Measurements from ENCODE around the gene TKTL1. TPM values are rescaled to one million over a fixed set of nuclear protein-coding genes. Genes with fewer than 3 reads are reported as not detected.

The TKTL1 gene
- total RNA-seq, 1 experiment from 2014 or later = not detected

DNA sequence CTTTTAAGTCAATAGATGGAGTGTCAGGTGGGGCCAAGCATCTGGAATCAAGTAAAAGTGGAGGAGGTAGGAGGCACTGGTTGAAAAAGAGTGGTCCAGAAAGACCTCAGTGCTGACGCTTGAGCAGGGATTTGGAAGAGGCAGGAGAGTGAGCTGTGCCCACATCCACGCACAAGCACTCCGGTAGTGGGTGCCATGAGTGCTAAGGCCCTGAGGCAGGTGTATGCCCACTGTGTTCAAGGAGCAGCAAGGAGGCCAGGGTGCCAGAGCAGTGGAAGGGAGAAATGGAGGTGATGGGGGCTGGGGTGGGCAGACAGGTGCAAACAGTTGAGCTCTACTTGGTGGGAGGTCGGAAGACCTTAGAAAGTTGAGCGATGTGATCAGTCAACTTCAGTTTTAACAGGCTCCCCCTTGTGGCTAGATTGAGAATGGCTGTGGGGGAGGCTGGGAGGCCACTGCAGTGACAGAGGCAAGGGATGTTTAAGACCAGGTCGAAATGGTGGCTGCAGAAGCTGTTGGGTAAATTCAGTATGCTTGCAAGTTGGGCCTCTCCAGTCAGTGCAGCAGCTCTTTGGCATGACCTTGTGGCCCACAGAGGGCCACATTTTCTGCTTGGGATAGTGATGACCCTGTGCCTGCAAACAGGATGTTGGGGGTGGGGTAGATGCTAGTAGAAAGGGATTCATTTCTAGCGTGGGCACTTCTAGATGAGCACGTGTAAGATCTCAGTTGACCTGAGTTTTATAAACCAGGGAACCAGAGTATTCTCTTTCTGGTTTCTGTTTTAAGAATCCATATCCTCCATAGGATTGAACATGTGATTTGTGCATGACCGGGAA is 12.7 kb downstream of the TKTL1 start:
- peak; percentile 76 for DNase-seq (ENCODE audit: low spot score)

DNA sequence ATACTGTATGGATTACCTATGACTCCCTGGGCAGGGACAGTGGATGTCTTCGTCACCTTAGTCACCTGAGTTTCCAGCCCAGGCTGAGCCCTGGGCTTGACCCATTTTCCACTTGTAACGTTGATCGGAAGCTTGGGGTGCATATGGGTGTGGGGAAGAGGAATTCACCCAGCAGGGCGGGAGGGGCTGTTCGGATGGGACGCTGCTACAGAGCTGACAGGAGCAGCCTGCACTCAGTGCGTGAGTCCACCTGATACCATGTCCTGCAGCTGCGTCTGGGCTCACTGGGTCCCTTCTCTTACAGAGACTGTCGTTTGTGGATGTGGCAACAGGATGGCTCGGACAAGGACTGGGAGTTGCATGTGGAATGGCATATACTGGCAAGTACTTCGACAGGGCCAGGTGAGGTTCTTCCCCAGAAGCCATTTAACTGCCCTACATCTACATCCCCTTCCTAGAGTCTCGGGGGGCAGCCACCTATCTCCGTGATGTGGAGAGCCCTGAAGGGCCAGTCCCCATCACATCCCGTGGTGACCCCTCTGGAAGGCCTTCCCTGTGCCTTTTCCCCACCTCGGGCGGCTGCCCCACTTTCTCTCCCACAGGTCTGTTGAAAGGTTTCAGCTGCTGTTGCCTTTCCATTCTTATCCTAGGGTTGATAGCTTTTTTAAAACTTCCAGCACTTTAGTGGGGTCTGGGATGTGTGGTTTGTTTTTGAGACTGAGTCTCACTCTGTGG is 13.6 kb downstream of the TKTL1 start:
- DNase-seq (ENCODE audit: low spot score) = no peak

GRCh38 chrX:154310616-154311536 is 15.3 kb downstream of the TKTL1 start:
- no peak for DNase-seq (ENCODE audit: low spot score)

GRCh38 chrX:154312116-154312515 is 16.5 kb downstream of the TKTL1 start:
- DNase-seq (ENCODE audit: low spot score) = no peak

DNA sequence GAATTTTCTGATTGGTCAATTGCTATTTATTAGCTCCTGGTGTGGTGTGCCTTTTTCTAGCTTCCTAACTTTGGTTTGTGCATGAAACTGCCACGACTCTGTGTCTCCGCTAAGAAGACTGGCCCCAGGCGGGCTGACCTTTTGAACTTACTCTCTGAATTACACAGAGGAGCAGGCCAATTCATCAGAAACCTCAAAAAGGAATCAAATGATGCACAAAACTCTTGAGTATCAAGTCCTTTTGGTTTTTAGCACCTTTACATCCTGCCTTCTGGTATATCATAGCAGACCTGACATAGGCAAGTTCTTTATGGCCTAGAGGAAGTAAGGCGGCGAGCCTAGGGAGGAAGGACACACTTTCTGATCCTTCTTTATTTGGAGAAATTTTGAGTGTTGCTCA is 17.6 kb downstream of the TKTL1 start:
- no peak for DNase-seq (ENCODE audit: low spot score)

DNA sequence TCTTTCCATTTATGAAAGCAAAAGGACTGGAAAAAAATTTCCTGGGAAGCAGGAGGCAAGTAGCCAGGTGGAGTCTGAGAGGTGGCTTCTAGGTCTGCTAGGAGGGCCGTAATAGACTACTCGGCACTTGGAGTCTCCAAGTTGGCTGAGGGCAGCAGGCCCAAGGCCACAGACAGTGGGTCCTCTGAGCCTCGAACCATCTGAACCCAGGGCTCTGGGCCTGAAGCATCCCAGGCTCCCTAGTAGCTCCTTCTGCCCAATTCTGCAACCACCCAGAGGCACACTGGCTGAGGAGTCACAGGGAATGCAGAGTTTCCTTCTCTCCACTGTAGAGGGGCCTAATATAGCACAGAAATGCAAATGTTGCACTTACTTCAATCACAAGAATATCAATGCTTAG is 19.8 kb downstream of the TKTL1 start:
- DNase-seq (ENCODE audit: low spot score) = no peak

DNA sequence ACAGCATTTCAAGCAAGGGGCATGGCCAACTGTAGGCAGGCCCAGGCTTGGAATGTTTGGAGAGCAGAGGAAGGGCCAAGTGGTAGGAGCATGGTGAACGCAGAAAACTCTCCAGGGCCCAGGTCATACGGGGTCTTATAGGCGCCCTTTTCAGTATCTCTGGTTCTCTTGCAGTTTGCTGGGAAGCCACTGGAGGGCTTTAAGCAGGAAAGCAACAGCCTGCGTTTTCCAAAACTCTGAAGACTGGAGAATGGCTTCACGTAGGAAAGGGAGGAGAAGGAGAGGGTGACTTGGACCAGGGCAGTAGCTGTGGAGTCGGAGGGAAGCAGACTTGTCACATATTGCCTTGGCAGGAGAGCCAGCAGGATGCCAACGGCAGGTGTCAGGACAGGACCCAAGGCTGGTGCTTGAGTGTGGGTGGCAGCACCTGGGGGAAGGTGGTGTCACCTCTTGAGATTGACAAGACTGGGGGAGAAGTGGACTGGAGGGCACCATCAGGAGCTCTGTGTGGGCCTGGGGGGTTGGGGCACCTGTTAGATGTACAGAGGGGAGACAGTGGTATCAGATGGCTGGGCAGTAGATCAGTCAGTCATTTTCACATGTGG is 21.9 kb downstream of the TKTL1 start:
- peak; percentile 53 for DNase-seq (ENCODE audit: low spot score)

GRCh38 chrX:154320406-154320805 is 24.8 kb downstream of the TKTL1 start:
- no peak for DNase-seq (ENCODE audit: low spot score)

DNA sequence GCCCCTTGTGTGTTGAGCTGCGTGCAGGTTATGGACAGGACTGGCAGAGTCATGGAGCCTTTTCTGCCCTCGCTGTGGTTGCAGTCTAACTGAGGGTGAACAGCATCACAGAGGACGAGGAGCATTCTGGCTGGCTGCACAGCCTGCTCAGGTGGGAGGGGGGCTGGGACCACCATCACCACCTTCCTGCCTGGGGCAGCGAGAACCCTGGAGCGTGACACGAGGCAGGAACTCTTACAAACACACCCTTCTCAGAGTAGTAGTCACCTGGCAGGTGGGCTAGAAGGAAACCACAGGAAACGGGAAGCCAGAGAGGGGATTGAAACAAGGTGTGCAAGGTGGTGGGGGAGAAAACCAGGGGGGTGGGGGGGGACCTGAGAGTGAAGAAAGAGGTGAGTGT is 25.6 kb downstream of the TKTL1 start:
- no peak for DNase-seq (ENCODE audit: low spot score)

DNA sequence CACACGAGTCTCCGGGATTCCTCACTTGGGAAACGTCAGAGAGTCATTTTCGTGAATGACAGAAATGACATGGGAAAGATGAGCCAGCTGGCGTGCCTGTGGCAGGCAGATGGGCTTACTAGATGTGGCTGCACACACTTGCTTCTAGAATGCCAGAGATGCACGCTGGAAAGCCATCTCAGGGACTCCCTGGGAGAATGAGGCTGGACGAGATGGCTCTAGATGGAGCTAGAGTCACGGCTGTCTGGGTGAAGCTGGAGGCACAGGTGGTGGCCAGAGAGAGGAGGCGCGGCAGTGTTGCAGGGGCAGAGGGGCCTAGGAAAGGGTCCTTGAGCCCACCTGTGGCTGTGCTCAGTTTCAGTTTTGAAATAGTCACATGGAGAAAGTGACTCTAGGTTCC is 26.0 kb downstream of the TKTL1 start:
- DNase-seq (ENCODE audit: low spot score) = peak; percentile 49

- no peak for DNase-seq (ENCODE audit: low spot score)
Observed at GRCh38 chrX:154322890-154323289, 27.3 kb downstream of the TKTL1 start.

DNA sequence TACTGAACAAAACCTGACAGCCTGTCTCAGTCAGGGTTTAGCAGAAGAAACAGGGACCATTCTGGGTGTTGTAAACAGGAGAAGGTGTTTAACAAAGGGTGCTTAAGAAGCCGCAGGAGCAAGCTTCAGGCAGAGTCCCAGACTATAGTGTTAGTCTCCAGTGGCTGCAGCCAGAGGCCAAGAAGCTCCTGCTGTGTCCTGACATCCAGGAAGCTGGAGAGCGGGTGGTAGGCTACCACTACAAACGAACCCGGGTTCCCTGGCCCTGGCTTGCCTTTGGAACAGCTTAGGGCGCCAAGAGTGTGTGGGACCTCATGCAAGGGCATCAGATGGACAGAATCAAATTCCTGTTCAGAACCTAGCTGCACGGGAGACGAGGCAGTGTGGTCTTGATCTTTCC is 27.9 kb downstream of the TKTL1 start:
- no peak for DNase-seq (ENCODE audit: low spot score)

DNA sequence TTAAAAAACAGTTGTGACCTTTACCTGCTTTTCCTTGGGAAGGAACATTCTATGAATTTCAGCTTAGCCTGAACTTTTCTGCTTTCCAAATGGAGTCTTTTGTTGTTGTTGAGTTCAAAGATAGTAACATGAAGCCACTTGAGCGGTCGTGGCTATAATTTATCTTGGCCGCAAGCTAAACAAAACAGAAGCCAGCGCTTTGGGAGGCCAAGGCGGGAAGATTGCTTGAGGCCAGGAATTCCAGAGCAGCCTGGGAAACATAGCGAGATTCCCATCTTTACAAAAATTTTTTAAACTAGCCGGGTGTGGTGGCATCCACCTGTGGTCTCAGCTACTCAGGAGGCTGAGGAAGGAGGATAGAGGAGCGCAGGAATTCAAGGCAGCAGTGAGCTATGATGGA is 29.9 kb downstream of the TKTL1 start:
- no peak for DNase-seq (ENCODE audit: low spot score)

- DNase-seq (ENCODE audit: low spot score) = no peak
Observed at GRCh38 chrX:154327038-154327820, 31.6 kb downstream of the TKTL1 start.

DNA sequence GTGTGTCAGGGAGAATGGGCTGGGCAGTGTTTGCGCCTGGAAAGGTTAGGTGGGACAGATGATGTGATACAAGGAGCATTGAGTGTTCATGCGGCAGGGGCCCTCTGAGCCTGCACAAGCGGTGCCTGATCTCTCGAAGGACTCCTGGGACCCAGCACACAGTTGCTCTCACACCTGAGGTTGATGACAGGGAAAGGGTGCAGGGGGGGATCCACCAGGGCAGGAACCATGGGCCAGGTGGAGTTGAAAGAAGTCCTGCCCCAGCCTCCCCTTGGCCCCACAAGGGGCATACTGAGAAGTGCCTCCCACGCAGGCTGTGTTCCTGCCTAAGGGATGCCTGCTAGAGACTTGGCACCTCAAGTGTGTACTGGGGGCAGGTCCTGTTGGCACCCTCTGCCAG is 33.1 kb downstream of the TKTL1 start:
- no peak for DNase-seq (ENCODE audit: low spot score)

- no peak for DNase-seq (ENCODE audit: low spot score)
Observed at GRCh38 chrX:154329294-154329693, 33.7 kb downstream of the TKTL1 start.

DNA sequence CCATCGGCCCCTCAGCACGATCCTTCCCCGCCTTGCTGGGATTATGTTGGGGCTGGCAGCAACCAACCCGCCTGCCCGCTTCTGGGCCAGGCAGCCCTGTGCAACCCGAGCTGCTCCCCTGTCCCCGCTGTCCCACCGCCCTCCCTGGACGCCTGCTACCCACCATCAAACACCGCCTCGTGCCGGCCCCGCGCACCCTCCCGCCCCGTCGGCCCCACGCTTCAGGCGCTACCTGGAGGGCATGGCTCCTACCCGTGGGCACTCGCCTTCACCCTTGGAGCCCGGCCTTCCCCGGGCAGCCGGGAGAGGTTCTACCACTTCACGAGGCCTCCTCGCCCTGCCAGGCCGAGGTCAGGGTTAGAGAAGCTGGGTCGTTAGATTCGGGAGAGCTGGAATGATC is 37.0 kb downstream of the TKTL1 start:
- DNase-seq (ENCODE audit: low spot score) = no peak

DNA sequence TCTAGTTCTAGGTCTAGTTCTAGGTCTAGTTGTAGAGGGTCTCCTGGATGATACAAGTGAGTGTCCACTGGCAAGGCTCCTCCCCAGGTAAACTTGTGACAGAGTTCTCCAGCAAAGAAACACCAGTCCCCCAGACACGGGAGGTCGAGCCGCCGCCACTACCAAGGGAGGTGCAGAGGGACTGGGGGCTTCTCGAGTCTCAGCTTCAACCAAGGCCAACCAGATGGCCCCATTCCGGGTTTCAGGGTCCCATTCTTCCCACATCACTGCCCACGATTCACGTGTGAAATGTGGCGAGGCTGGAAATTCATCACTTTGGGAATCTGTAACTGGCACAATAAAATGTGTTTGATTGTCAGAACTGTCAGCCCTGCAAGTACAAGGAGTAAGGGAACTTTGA is 37.5 kb downstream of the TKTL1 start:
- DNase-seq (ENCODE audit: low spot score) = no peak

- no peak for DNase-seq (ENCODE audit: low spot score)
Observed at GRCh38 chrX:154333837-154334271, 38.3 kb downstream of the TKTL1 start.

GRCh38 chrX:154334496-154334895 is 38.9 kb downstream of the TKTL1 start:
- DNase-seq (ENCODE audit: low spot score) = no peak

All from HT-29 (cell line).